Neural progenitor cell (in vitro differentiated cells): ENCODE results near the gene SF3B5.

Experiments used
- EZH2 ChIP-seq: fragments of 200-600 bp; sonication (generic); IDR thresholded peaks from 2 replicates; pipeline ENCODE4 v1.6.1; 2017; ENCODE audit warnings: antibody characterized with exemption, mild to moderate bottlenecking, moderate library complexity
- TF ChIP-seq, protein P1 (sequence below): fragments of 200-600 bp; sonication (generic); IDR thresholded peaks from 2 replicates; pipeline ENCODE4 v1.5.1; 2017; ENCODE audit warnings: antibody characterized with exemption, mild to moderate bottlenecking

DNA sequence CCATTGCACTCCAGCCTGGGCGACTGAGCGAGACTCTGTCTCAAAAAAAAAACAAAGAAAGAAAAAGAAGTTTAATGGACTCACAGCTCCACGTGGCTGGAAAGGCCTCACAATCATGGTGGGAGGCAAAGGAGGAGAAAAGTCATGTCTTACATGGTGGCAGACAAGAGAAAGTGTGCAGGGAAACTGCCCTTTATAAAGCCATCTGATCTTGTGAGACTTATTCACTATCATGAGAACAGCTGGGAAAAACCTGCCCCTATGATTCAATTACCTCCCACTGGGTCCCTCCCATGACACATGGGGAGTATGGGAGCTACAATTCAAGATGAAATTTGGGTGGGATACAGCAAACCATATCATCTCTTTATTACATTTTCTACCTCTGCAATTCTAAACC, 25.9 kb downstream of the SF3B5 start:
- TF ChIP-seq, protein P1, sequence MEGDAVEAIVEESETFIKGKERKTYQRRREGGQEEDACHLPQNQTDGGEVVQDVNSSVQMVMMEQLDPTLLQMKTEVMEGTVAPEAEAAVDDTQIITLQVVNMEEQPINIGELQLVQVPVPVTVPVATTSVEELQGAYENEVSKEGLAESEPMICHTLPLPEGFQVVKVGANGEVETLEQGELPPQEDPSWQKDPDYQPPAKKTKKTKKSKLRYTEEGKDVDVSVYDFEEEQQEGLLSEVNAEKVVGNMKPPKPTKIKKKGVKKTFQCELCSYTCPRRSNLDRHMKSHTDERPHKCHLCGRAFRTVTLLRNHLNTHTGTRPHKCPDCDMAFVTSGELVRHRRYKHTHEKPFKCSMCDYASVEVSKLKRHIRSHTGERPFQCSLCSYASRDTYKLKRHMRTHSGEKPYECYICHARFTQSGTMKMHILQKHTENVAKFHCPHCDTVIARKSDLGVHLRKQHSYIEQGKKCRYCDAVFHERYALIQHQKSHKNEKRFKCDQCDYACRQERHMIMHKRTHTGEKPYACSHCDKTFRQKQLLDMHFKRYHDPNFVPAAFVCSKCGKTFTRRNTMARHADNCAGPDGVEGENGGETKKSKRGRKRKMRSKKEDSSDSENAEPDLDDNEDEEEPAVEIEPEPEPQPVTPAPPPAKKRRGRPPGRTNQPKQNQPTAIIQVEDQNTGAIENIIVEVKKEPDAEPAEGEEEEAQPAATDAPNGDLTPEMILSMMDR: no peak
- no peak for TF ChIP-seq EZH2
